ENCODE results near the gene FSTL4.

The FSTL4 gene

GRCh38 chr5:133473291-133473690 lies 139.1 kb downstream of the FSTL4 start:
- no peak for DNase-seq

- no peak for DNase-seq
Observed at GRCh38 chr5:133472829-133473228, 139.5 kb downstream of the FSTL4 start.

GRCh38 chr5:133471699-133472098 lies 140.6 kb downstream of the FSTL4 start:
- no peak for DNase-seq

GRCh38 chr5:133470841-133471240 lies 141.5 kb downstream of the FSTL4 start:
- no peak for DNase-seq

- DNase-seq, result no peak
Observed at GRCh38 chr5:133469846-133470245, 142.5 kb downstream of the FSTL4 start.

GRCh38 chr5:133469252-133469651 lies 143.1 kb downstream of the FSTL4 start:
- no peak for DNase-seq

- DNase-seq, result no peak
Observed at GRCh38 chr5:133468596-133468995, 143.7 kb downstream of the FSTL4 start.

- DNase-seq, result no peak
Observed at GRCh38 chr5:133467826-133468463, 144.4 kb downstream of the FSTL4 start.

GRCh38 chr5:133467335-133467779 lies 145.0 kb downstream of the FSTL4 start:
- no peak for DNase-seq

- DNase-seq, result no peak
Observed at GRCh38 chr5:133466556-133467334, 145.6 kb downstream of the FSTL4 start.

- DNase-seq, result no peak
Observed at GRCh38 chr5:133464013-133464412, 148.3 kb downstream of the FSTL4 start.

- DNase-seq, result no peak
Observed at GRCh38 chr5:133461796-133462516, 150.4 kb downstream of the FSTL4 start.

GRCh38 chr5:133460172-133460758 lies 152.1 kb downstream of the FSTL4 start:
- no peak for DNase-seq

GRCh38 chr5:133459474-133460160 lies 152.7 kb downstream of the FSTL4 start:
- DNase-seq, result no peak

GRCh38 chr5:133458435-133458834 lies 153.9 kb downstream of the FSTL4 start:
- no peak for DNase-seq

- DNase-seq, result no peak
Observed at GRCh38 chr5:133457439-133458355, 154.6 kb downstream of the FSTL4 start.

GRCh38 chr5:133456933-133457402 lies 155.4 kb downstream of the FSTL4 start:
- DNase-seq, result no peak

- no peak for DNase-seq
Observed at GRCh38 chr5:133455676-133456075, 156.7 kb downstream of the FSTL4 start.

GRCh38 chr5:133454442-133454841 lies 157.9 kb downstream of the FSTL4 start:
- DNase-seq, result no peak

GRCh38 chr5:133453831-133454230 lies 158.5 kb downstream of the FSTL4 start:
- no peak for DNase-seq

- DNase-seq, result no peak
Observed at GRCh38 chr5:133453084-133453780, 159.1 kb downstream of the FSTL4 start.
